Endothelial cell of umbilical vein (primary cell): ENCODE data around the gene HAUS7. TPM values are rescaled to one million over a fixed set of nuclear protein-coding genes. Genes with fewer than 3 reads are reported as not detected.

ENCODE experiments used
- BruUV-seq: library from RNA; stranded (reverse); fragments of 400-500 nt; replicated peaks from 2 replicates; lab custom pipeline; 2021; lab: Mats Ljungman, UMichigan
- CTCF ChIA-PET: fragments of 300-600, 350-600 bp; sonication (Branson Sonifier 250); formaldehyde crosslinking; loops from one replicate; lab custom pipeline; 2021; ENCODE audit warnings: antibody characterized with exemption, inconsistent platforms; lab: Charles Lee
- POLR2A ChIA-PET: fragments of 300-600, 350-600 bp; sonication (Branson Sonifier 250); formaldehyde crosslinking; loops from one replicate; lab custom pipeline; 2021; ENCODE audit warnings: antibody characterized with exemption, inconsistent platforms; lab: Charles Lee
- DNase-seq: peaks from one replicate; pipeline ENCODE4 v3.0.0-alpha.2; 2011; ENCODE audit warnings: low read depth, low spot score
- FAIRE-seq: peaks from 2 replicates; lab custom pipeline; 2011; peaks lifted over from hg19 to GRCh38; lab: Jason Lieb, UNC
- H2AFZ ChIP-seq: 2 replicates; pipeline ENCODE4 v1.6.0; 2012; ENCODE audit warnings: low read depth, low read length, control low read depth, inconsistent platforms
- H3K27ac ChIP-seq: 2 replicates; pipeline ENCODE4 v1.5.1; 2011; ENCODE audit warnings: low read depth, mild to moderate bottlenecking, control low read depth, low read length, moderate library complexity; ENCODE audit not compliant: insufficient read depth
- H3K27me3 ChIP-seq, 2 experiments: 2 replicates each; pipeline versions ENCODE4 v1.6.0 to v1.6.1; 2011; ENCODE audit warnings: low read length in 2 of 2, mixed read lengths in 1 of 2; ENCODE audit not compliant: control insufficient read depth in 2 of 2, insufficient read depth in 2 of 2
- H3K36me3 ChIP-seq, 2 experiments: 2 replicates in 1 of 2; 3 replicates in 1 of 2; pipeline ENCODE4 v1.5.1; 2011; ENCODE audit warnings: low read length in 2 of 2, mild to moderate bottlenecking in 1 of 2, moderate library complexity in 1 of 2; ENCODE audit not compliant: control insufficient read depth in 2 of 2, insufficient read depth in 2 of 2; ENCODE audit errors: extremely low read depth in 1 of 2
- H3K4me1 ChIP-seq: 3 replicates; pipeline ENCODE4 v1.5.1; 2011; ENCODE audit warnings: mild to moderate bottlenecking, low read length; ENCODE audit not compliant: control insufficient read depth, insufficient read depth; ENCODE audit errors: extremely low read depth
- H3K4me2 ChIP-seq: 2 replicates; pipeline ENCODE4 v1.6.1; 2011; ENCODE audit warnings: low read length, control low read depth, mixed read lengths; ENCODE audit not compliant: insufficient read depth
- H3K4me3 ChIP-seq, 3 experiments: fragments of 200-600 bp in 1 of 3; sonication (generic), shearing (Covaris generic) in 1 of 3; replicated peaks in 1 of 3; 2 replicates each; pipeline ENCODE4 v1.5.1; 2011 to 2016; ENCODE audit warnings: control low read depth in 3 of 3, low read length in 3 of 3, mild to moderate bottlenecking in 2 of 3, inconsistent platforms in 1 of 3, low read depth in 1 of 3, moderate library complexity in 1 of 3; ENCODE audit not compliant: insufficient read depth in 1 of 3
- H3K79me2 ChIP-seq: 2 replicates; pipeline ENCODE4 v1.6.0; 2012; ENCODE audit warnings: low read length, inconsistent platforms; ENCODE audit not compliant: control insufficient read depth, insufficient read depth
- H3K9ac ChIP-seq: replicated peaks from 2 replicates; pipeline ENCODE3; 2011; ENCODE audit warnings: low read length, control low read depth; ENCODE audit not compliant: insufficient read depth; ENCODE audit errors: extremely low read depth
- H3K9me1 ChIP-seq: replicated peaks from 3 replicates; pipeline ENCODE4 v1.6.0; 2011; ENCODE audit warnings: mild to moderate bottlenecking, low read length; ENCODE audit not compliant: control insufficient read depth, insufficient read depth; ENCODE audit errors: extremely low read depth
- H3K9me3 ChIP-seq: replicated peaks from 2 replicates; pipeline ENCODE4 v1.5.1; 2012; ENCODE audit warnings: low read length, inconsistent platforms; ENCODE audit not compliant: control insufficient read depth, insufficient read depth
- H4K20me1 ChIP-seq: replicated peaks from 2 replicates; pipeline ENCODE3; 2011; ENCODE audit warnings: mild to moderate bottlenecking, low read length; ENCODE audit not compliant: control insufficient read depth, insufficient read depth; ENCODE audit errors: extremely low read depth
- CTCF ChIP-seq, 2 donors: IDR thresholded peaks; 1 replicate in 1 of 2; 2 replicates in 1 of 2; pipeline ENCODE4 v1.5.1; 2011; ENCODE audit warnings: low read length in 2 of 2, mild to moderate bottlenecking in 2 of 2, moderate library complexity in 2 of 2, control low read depth in 1 of 2, inconsistent platforms in 1 of 2, low read depth in 1 of 2; ENCODE audit not compliant: insufficient read depth in 1 of 2; ENCODE audit errors: extremely low read depth in 1 of 2
- EZH2 ChIP-seq: IDR thresholded peaks from 2 replicates; pipeline ENCODE4 v1.6.1; 2012; ENCODE audit warnings: borderline replicate concordance, low read depth, mild to moderate bottlenecking, moderate library complexity, low read length, inconsistent platforms; ENCODE audit not compliant: severe bottlenecking
- FOS ChIP-seq: IDR thresholded peaks from 2 replicates; pipeline ENCODE4 v1.6.1; 2011; ENCODE audit warnings: mild to moderate bottlenecking, low read length, moderate library complexity, borderline replicate concordance; ENCODE audit not compliant: insufficient read depth
- GATA2 ChIP-seq: IDR thresholded peaks from 2 replicates; pipeline ENCODE4 v1.7.0; 2011; ENCODE audit warnings: low read depth, mild to moderate bottlenecking, moderate library complexity, mixed read lengths, low read length; ENCODE audit not compliant: insufficient read length, insufficient read depth
- JUN ChIP-seq: IDR thresholded peaks from 2 replicates; pipeline ENCODE4 v1.6.1; 2011; ENCODE audit warnings: borderline replicate concordance, low read depth; ENCODE audit not compliant: insufficient read length, insufficient read depth
- MAX ChIP-seq: IDR thresholded peaks from 2 replicates; pipeline ENCODE4 v1.6.1; 2011; ENCODE audit not compliant: insufficient read depth, insufficient read length
- MYC ChIP-seq: IDR thresholded peaks from one replicate; pipeline ENCODE4 v1.6.1; 2011; ENCODE audit warnings: mild to moderate bottlenecking, low read depth, low read length
- POLR2A ChIP-seq: IDR thresholded peaks from 2 replicates; pipeline ENCODE4 v1.6.1; 2012; ENCODE audit warnings: low read depth, mild to moderate bottlenecking, control low read depth, low read length
- POLR2AphosphoS5 ChIP-seq: IDR thresholded peaks from 2 replicates; pipeline ENCODE4 v1.6.1; 2012; ENCODE audit warnings: low read depth, mild to moderate bottlenecking, control low read depth, low read length, moderate library complexity; ENCODE audit not compliant: insufficient read depth
- dilution Hi-C: fragments of 300-500 bp; cut with MboI; formaldehyde crosslinking; loops from one replicate; pipeline ENCODE4 v1.15.0; 2019; ENCODE audit warnings: low sequenced_read_pairs; ENCODE audit not compliant: extremely low pct_ligation_motif_present
- intact Hi-C: fragments of 100-400 bp; cut with micrococcal nuclease; formaldehyde crosslinking; loops from one replicate; pipeline ENCODE4 v1.10.0; 2022
- polyA plus RNA-seq, 4 experiments: library from polyadenylated mRNA; depleted of rRNA in 3 of 4; stranded (reverse) in 3 of 4; unstranded in 1 of 4; fragments of >200 nt; gene quantifications; 2 replicates each; pipeline versions ENCODE4 v1.2.1 to v1.2.3, GENCODE V29; 2011 to 2012; ENCODE audit warnings: missing spikeins in 1 of 4
- total RNA-seq: library from RNA; stranded (reverse); gene quantifications from 2 replicates; pipeline ENCODE4 v1.2.3, GENCODE V29; 2021

HAUS7 gene
- total and polyA plus RNA-seq, 2 donors (not counting 3 experiments of a cell fraction or from before 2014, with no cell fraction given) = 31.0 to 46.4 TPM

- H3K4me2 ChIP-seq = no peak overlapping the region
- H3K27ac ChIP-seq = no peak overlapping the region
- no peak overlapping the region for H3K4me3 ChIP-seq
- TF ChIP-seq CTCF (IDR thresholded peaks at IDR 0.05; ENCODE audit: extremely low read depth in 1 of 2, insufficient read depth in 1 of 2, low read depth in 1 of 2, low read length in 2 of 2) (no peak), POLR2A (no peak), FOS (no peak), GATA2 (no peak), EZH2 (no peak), JUN (no peak), MAX (no peak), MYC (no peak), POLR2AphosphoS5 (no peak)
- no peaks in the 10 kb centered on the region for H4K20me1 ChIP-seq
- BruUV-seq = no TSS peak
- intact Hi-C loops = no loop called here
- H3K9me1 ChIP-seq = no peaks in the 10 kb centered on the region
- ChIA-PET CTCF (interaction anchor here (1.5 kb wide), 1 partner anchor 14 kb away, joined by 4 read pairs; no protein-coding TSS in a partner anchor), POLR2A (no interaction called here)
- dilution Hi-C loops = no loop called here
- no peak overlapping the region for H3K9ac ChIP-seq
- no peaks in the 10 kb centered on the region for H3K79me2 ChIP-seq
- H3K4me1 ChIP-seq = no peaks in the 10 kb centered on the region
- DNase-seq (no peak), FAIRE-seq (no peak)
- H2AFZ ChIP-seq = no peak overlapping the region
- no peaks in the 10 kb centered on the region for H3K27me3 ChIP-seq
- H3K36me3 ChIP-seq = no peaks in the 10 kb centered on the region
- H3K9me3 ChIP-seq = no peaks in the 10 kb centered on the region
These were observed 23.3 kb downstream of the HAUS7 start for GRCh38 chrX:153446950-153447580.
